Nephron progenitor cell (in vitro differentiated cells): ENCODE data around the gene MS4A6E.

Experiments
- DNase-seq: peaks from one replicate; pipeline ENCODE4 v3.0.0; 2021
- H3K27ac Mint-ChIP-seq: 2 replicates; pipeline ENCODE4 v1.8.0; 2021; ENCODE audit warnings: mild to moderate bottlenecking, moderate library complexity, mixed read lengths
- H3K27me3 Mint-ChIP-seq: 2 replicates; pipeline ENCODE4 v1.8.0; 2021; ENCODE audit warnings: mild to moderate bottlenecking, low read depth, mixed read lengths; ENCODE audit not compliant: poor library complexity
- H3K36me3 Mint-ChIP-seq: 2 replicates; pipeline ENCODE4 v1.8.0; 2021; ENCODE audit warnings: low read depth, mixed read lengths
- H3K4me1 Mint-ChIP-seq: 2 replicates; pipeline ENCODE4 v1.8.0; 2021; ENCODE audit warnings: mixed read lengths
- H3K4me3 Mint-ChIP-seq: 2 replicates; pipeline ENCODE4 v1.8.0; 2021; ENCODE audit warnings: mild to moderate bottlenecking, moderate library complexity, mixed read lengths
- H3K9me3 Mint-ChIP-seq: 2 replicates; pipeline ENCODE4 v1.8.0; 2021; ENCODE audit warnings: mild to moderate bottlenecking, moderate library complexity, mixed read lengths
- CTCF ChIP-seq: fragments of 200-600 bp; sonication (generic); IDR thresholded peaks from 2 replicates; pipeline ENCODE4 v1.5.0; 2021; ENCODE audit warnings: antibody characterized with exemption

MS4A6E gene

GRCh38 chr11:60310407-60310998 is 16.6 kb upstream of the MS4A6E start:
- no peak overlapping the region for H3K27ac Mint-ChIP-seq
- H3K4me3 Mint-ChIP-seq, result no peak overlapping the region
- H3K9me3 Mint-ChIP-seq, result no peaks in the 10 kb centered on the region
- no peak for TF ChIP-seq CTCF
- no peak for DNase-seq
- no peaks in the 10 kb centered on the region for H3K36me3 Mint-ChIP-seq
- no peaks in the 10 kb centered on the region for H3K4me1 Mint-ChIP-seq
- H3K27me3 Mint-ChIP-seq, result no peaks in the 10 kb centered on the region

GRCh38 chr11:60314635-60315321 is 12.3 kb upstream of the MS4A6E start:
- no peaks in the 10 kb centered on the region for H3K4me1 Mint-ChIP-seq
- no peak for DNase-seq
- H3K9me3 Mint-ChIP-seq, result no peaks in the 10 kb centered on the region
- H3K4me3 Mint-ChIP-seq, result no peak overlapping the region
- H3K36me3 Mint-ChIP-seq, result no peaks in the 10 kb centered on the region
- TF ChIP-seq CTCF, result no peak
- no peaks in the 10 kb centered on the region for H3K27me3 Mint-ChIP-seq
- peak overlapping the region; percentile 5 for H3K27ac Mint-ChIP-seq

GRCh38 chr11:60315871-60316270 is 11.2 kb upstream of the MS4A6E start:
- H3K27me3 Mint-ChIP-seq, result no peaks in the 10 kb centered on the region
- no peak for TF ChIP-seq CTCF
- no peak for DNase-seq
- no peaks in the 10 kb centered on the region for H3K36me3 Mint-ChIP-seq
- H3K4me3 Mint-ChIP-seq, result no peak overlapping the region
- peaks cover 8% of the 10 kb centered on the region for H3K9me3 Mint-ChIP-seq
- H3K27ac Mint-ChIP-seq, result no peak overlapping the region
- no peaks in the 10 kb centered on the region for H3K4me1 Mint-ChIP-seq

GRCh38 chr11:60316317-60316716 is 10.7 kb upstream of the MS4A6E start:
- Mint-ChIP-seq H3K27ac (no peak overlapping the region), H3K36me3 (no peaks in the 10 kb centered on the region), H3K9me3 (peaks cover 10% of the 10 kb centered on the region), H3K4me1 (no peaks in the 10 kb centered on the region), H3K4me3 (no peak overlapping the region), H3K27me3 (no peaks in the 10 kb centered on the region)
- no peak for DNase-seq
- TF ChIP-seq CTCF, result no peak

GRCh38 chr11:60318726-60319125 is 8.3 kb upstream of the MS4A6E start:
- no peak for TF ChIP-seq CTCF
- Mint-ChIP-seq H3K27ac (no peak overlapping the region), H3K36me3 (no peaks in the 10 kb centered on the region), H3K27me3 (no peaks in the 10 kb centered on the region), H3K4me1 (no peaks in the 10 kb centered on the region), H3K9me3 (peaks cover 19% of the 10 kb centered on the region), H3K4me3 (no peak overlapping the region)
- DNase-seq, result no peak

GRCh38 chr11:60321051-60321450 is 6.0 kb upstream of the MS4A6E start:
- Mint-ChIP-seq H3K9me3 (peaks cover 19% of the 10 kb centered on the region), H3K4me1 (no peaks in the 10 kb centered on the region), H3K27ac (no peak overlapping the region), H3K36me3 (no peaks in the 10 kb centered on the region), H3K4me3 (no peak overlapping the region), H3K27me3 (peaks cover 3% of the 10 kb centered on the region)
- no peak for TF ChIP-seq CTCF
- DNase-seq, result no peak
